ENCODE results near the gene ARPP21. TPM values are rescaled to one million over a fixed set of nuclear protein-coding genes. Genes with fewer than 3 reads are reported as not detected.

ARPP21 gene
- polyA plus RNA-seq, 1 of the 3 experiments (the other 2 are of a cell fraction): 1.6 TPM

DNA sequence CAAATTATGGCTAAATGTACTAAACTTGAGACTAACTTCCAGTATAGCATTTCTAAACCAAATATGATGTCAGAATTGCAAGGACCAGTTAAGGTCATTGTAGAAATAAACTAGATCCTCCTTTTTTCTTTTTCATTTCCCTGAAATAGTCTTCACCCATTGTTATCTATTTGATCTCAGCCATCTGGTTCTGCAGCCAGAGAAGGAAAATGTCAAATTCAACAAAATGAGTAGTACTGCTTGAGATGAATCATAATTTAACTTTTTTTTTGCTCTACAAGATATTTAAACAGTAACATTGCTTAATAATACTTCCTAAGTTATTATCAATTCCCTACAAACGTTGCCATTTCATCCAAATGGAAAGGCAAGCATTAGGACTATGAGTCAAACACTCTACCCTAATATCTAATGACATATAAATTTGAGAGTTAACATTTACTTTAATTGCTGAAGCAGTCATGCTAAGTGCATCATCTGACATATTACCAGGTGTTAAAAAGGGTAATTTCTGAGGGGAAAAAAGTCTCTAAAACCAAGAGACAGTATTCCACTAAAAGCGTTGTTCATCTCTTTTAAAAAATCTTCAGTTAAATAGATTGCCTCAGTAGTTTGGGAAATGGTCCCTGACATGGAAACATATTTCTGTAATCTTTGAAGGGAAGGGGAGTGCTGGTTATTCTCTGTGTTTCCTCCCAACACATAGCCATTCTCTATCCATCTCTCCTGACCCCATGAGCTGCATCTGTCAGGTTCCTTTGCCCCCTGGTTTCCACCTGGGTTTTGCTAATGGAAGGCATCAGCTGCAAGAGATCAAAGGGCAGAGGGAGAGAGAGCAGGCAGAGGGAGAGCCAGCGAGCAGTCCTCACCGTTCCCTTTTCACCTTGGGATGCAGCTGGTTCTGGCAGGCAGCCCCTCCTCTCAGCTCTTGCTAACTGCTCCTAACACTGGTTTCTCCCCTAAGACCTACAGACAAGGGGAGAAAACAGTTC lies 138.5 kb downstream of the ARPP21 start:
- no peak for DNase-seq
- no peak overlapping the region for H3K9ac ChIP-seq
- H3K4me1 ChIP-seq (ENCODE audit: control insufficient read depth in 1 of 2, insufficient read depth in 2 of 2, low read depth in 1 of 2, low read length in 1 of 2): peaks cover 6% of the 10 kb centered on the region in 2 experiments; a peak in 2 of 4 replicates
- no peak overlapping the region for H2AFZ ChIP-seq (ENCODE audit: low read depth)
- no peaks in the 10 kb centered on the region for H3K79me2 ChIP-seq (ENCODE audit: insufficient read depth)
- H3K36me3 ChIP-seq (replicated peaks in 1 of 2; ENCODE audit: control insufficient read depth in 1 of 2, insufficient read depth in 2 of 2, low read length in 1 of 2): peaks cover 0 to 4% of the 10 kb centered on the region in 2 experiments
- POLR2A ChIA-PET: interaction anchor here (0.7 kb wide), 1 partner anchor 130 kb away, joined by 3 read pairs; no protein-coding TSS in a partner anchor
- no peak overlapping the region for H3K4me3 ChIP-seq (ENCODE audit: low read depth in 2 of 2, low read length in 1 of 2)
- CTCF ChIA-PET: interaction anchor here (0.8 to 3.0 kb wide), 2 partner anchors 9 to 1427 kb away, joined by 3 to 11 read pairs; no protein-coding TSS in a partner anchor
- H3K9me3 ChIP-seq: no peaks in the 10 kb centered on the region; the same call in 1 of the 2 replicates
- 57% methylated on average over 4 of the region's 4 CpGs for WGBS (ENCODE audit: low lambda C conversion rate)
- no peaks in the 10 kb centered on the region for H3K9me2 ChIP-seq
- H3K27me3 ChIP-seq (ENCODE audit: insufficient read depth): no peaks in the 10 kb centered on the region
- H4K20me1 ChIP-seq (ENCODE audit: insufficient read depth): no peaks in the 10 kb centered on the region
- H3K27ac ChIP-seq (ENCODE audit: low read depth in 2 of 2, low read length in 1 of 2): peak overlapping the region in 1 of 2 experiments; percentile 31; a peak in 3 of 4 replicates
- no peak overlapping the region for H3K4me2 ChIP-seq
- no peaks in the 10 kb centered on the region for H3F3A ChIP-seq (replicated peaks; ENCODE audit: insufficient read depth)
- TF ChIP-seq USF2 (IDR thresholded peaks at IDR 0.05; ENCODE audit: borderline replicate concordance, low read depth, low read length) (no peak), TCF12 (IDR thresholded peaks at IDR 0.05) (peak; percentile 91), RCOR1 (IDR thresholded peaks at IDR 0.05; ENCODE audit: low read length) (no peak), EP300 (IDR thresholded peaks at IDR 0.05; ENCODE audit: borderline replicate concordance in 1 of 2, low read depth in 1 of 2, low read length in 1 of 2) (peak; percentile 47 to 63; a peak in 3 of 4 replicates), PBX3 (IDR thresholded peaks at IDR 0.05) (peak; percentile 79), ELF1 (IDR thresholded peaks at IDR 0.05) (no peak), POLR2AphosphoS5 (IDR thresholded peaks at IDR 0.05; ENCODE audit: low read depth, low read length) (peak; percentile 18; the same call in 1 of the 2 replicates), ZBTB33 (IDR thresholded peaks at IDR 0.05; ENCODE audit: borderline replicate concordance, low read depth) (no peak), RFX5 (IDR thresholded peaks at IDR 0.05; ENCODE audit: low read length) (no peak), SMC3 (IDR thresholded peaks at IDR 0.05; ENCODE audit: low read depth, low read length) (no peak), FOSL2 (IDR thresholded peaks at IDR 0.05; ENCODE audit: borderline replicate concordance, low read depth) (peak; percentile 63; the same call in 1 of the 2 replicates), TEAD4 (IDR thresholded peaks at IDR 0.05; ENCODE audit: borderline replicate concordance, insufficient read depth) (0 out of 2 replicates have a peak, but pooled peaks have one; percentile 21), TAF1 (IDR thresholded peaks at IDR 0.05; ENCODE audit: borderline replicate concordance, low read depth, low read length) (no peak), EZH2phosphoT487 (IDR thresholded peaks at IDR 0.05; ENCODE audit: borderline replicate concordance, low read depth) (no peak), GATA2 (CRISPR knock-in tag; IDR thresholded peaks at IDR 0.05) (peak; percentile 74), CHD2 (IDR thresholded peaks at IDR 0.05; ENCODE audit: low read length, partially characterized antibody) (no peak), NFIC (IDR thresholded peaks at IDR 0.05; ENCODE audit: borderline replicate concordance) (peak; percentile 31; the same call in 1 of the 2 replicates), MEF2A (IDR thresholded peaks at IDR 0.05; ENCODE audit: borderline replicate concordance, low read depth) (peak; percentile 21; the same call in 1 of the 2 replicates)
- TF ChIP-seq, protein P1, sequence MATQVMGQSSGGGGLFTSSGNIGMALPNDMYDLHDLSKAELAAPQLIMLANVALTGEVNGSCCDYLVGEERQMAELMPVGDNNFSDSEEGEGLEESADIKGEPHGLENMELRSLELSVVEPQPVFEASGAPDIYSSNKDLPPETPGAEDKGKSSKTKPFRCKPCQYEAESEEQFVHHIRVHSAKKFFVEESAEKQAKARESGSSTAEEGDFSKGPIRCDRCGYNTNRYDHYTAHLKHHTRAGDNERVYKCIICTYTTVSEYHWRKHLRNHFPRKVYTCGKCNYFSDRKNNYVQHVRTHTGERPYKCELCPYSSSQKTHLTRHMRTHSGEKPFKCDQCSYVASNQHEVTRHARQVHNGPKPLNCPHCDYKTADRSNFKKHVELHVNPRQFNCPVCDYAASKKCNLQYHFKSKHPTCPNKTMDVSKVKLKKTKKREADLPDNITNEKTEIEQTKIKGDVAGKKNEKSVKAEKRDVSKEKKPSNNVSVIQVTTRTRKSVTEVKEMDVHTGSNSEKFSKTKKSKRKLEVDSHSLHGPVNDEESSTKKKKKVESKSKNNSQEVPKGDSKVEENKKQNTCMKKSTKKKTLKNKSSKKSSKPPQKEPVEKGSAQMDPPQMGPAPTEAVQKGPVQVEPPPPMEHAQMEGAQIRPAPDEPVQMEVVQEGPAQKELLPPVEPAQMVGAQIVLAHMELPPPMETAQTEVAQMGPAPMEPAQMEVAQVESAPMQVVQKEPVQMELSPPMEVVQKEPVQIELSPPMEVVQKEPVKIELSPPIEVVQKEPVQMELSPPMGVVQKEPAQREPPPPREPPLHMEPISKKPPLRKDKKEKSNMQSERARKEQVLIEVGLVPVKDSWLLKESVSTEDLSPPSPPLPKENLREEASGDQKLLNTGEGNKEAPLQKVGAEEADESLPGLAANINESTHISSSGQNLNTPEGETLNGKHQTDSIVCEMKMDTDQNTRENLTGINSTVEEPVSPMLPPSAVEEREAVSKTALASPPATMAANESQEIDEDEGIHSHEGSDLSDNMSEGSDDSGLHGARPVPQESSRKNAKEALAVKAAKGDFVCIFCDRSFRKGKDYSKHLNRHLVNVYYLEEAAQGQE (IDR thresholded peaks at IDR 0.05; ENCODE audit: low read depth, low read length): no peak
- TF ChIP-seq, protein P2, sequence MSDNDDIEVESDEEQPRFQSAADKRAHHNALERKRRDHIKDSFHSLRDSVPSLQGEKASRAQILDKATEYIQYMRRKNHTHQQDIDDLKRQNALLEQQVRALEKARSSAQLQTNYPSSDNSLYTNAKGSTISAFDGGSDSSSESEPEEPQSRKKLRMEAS (IDR thresholded peaks at IDR 0.05; ENCODE audit: low read depth): no peak
- TF ChIP-seq, protein P3, sequence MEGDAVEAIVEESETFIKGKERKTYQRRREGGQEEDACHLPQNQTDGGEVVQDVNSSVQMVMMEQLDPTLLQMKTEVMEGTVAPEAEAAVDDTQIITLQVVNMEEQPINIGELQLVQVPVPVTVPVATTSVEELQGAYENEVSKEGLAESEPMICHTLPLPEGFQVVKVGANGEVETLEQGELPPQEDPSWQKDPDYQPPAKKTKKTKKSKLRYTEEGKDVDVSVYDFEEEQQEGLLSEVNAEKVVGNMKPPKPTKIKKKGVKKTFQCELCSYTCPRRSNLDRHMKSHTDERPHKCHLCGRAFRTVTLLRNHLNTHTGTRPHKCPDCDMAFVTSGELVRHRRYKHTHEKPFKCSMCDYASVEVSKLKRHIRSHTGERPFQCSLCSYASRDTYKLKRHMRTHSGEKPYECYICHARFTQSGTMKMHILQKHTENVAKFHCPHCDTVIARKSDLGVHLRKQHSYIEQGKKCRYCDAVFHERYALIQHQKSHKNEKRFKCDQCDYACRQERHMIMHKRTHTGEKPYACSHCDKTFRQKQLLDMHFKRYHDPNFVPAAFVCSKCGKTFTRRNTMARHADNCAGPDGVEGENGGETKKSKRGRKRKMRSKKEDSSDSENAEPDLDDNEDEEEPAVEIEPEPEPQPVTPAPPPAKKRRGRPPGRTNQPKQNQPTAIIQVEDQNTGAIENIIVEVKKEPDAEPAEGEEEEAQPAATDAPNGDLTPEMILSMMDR (IDR thresholded peaks at IDR 0.05): no peak

All from SK-N-SH (cell line).